ENCODE results near the gene PFDN6.

DNA sequence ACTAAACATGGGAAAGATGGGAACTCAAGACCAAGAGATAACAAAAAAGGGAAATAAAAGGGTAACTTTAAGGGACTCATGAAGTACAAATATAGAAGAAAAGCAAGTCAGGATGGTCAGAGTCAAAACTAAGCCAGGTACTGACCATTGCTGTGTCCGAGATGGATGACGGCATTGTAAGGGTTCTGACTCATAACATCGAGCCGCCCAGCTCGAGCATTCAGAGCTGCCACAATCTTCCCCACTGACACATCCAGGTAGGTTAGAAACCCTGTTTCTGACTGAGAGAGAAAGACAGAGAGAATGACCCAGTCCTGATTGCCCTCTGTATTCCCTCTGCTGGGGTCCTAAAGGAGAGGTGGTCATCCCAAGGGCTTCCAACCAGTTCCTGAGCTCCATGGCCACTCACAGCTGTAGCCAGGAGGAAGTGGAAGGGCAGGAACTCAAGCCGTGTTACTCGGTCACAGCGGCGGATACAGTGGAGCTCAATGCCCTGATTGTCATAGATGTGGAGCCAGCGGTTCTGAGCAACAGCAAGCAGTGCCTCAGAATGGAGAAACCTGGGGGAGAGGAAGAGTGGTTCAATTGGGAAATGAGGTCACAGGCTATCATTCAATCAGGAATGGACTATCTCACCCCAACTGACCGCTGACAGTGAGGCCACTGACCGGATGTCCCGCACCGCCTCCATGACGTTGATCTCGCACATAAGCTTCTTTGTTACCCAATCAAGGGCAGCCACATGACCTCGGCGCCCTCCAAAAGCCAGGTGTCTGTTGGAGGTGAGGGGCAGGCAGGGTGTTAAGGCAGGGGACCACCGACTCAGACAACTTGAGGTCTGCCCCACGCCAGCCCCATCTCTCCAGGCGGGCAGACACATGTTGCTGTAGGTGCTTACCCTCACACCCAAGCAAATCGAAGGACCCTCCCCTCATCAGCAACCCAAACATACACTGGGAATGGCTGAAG is 2.2 kb upstream of the PFDN6 start:
- TF ChIP-seq CREM (IDR thresholded peaks at IDR 0.05; ENCODE audit: low read depth) (no peak), CTCF (IDR thresholded peaks at IDR 0.05 in 2 of 3, conservative IDR thresholded peaks at IDR 0.05 in 1 of 3; ENCODE audit: control insufficient read depth in 2 of 3, extremely low read depth in 1 of 3, insufficient read depth in 1 of 3, low read depth in 3 of 3, low read length in 3 of 3) (no peak), POLR2A (IDR thresholded peaks at IDR 0.05; ENCODE audit: low read depth, low read length) (no peak), EED (IDR thresholded peaks at IDR 0.05; ENCODE audit: low read depth) (no peak), ZZZ3 (IDR thresholded peaks at IDR 0.05; ENCODE audit: control insufficient read depth, insufficient read length, low read depth) (no peak), YY1 (IDR thresholded peaks at IDR 0.05; ENCODE audit: low read depth, low read length) (no peak), RAD21 (IDR thresholded peaks at IDR 0.05; ENCODE audit: insufficient read depth, low read depth, low read length) (no peak), IKZF1 (conservative IDR thresholded peaks at IDR 0.05) (no peak), POLR2AphosphoS5 (IDR thresholded peaks at IDR 0.05; ENCODE audit: low read length) (no peak), KDM1A (IDR thresholded peaks at IDR 0.05; ENCODE audit: borderline replicate concordance) (no peak), CREB1 (IDR thresholded peaks at IDR 0.05; ENCODE audit: low read depth) (no peak)
- TF ChIP-seq, protein P1, sequence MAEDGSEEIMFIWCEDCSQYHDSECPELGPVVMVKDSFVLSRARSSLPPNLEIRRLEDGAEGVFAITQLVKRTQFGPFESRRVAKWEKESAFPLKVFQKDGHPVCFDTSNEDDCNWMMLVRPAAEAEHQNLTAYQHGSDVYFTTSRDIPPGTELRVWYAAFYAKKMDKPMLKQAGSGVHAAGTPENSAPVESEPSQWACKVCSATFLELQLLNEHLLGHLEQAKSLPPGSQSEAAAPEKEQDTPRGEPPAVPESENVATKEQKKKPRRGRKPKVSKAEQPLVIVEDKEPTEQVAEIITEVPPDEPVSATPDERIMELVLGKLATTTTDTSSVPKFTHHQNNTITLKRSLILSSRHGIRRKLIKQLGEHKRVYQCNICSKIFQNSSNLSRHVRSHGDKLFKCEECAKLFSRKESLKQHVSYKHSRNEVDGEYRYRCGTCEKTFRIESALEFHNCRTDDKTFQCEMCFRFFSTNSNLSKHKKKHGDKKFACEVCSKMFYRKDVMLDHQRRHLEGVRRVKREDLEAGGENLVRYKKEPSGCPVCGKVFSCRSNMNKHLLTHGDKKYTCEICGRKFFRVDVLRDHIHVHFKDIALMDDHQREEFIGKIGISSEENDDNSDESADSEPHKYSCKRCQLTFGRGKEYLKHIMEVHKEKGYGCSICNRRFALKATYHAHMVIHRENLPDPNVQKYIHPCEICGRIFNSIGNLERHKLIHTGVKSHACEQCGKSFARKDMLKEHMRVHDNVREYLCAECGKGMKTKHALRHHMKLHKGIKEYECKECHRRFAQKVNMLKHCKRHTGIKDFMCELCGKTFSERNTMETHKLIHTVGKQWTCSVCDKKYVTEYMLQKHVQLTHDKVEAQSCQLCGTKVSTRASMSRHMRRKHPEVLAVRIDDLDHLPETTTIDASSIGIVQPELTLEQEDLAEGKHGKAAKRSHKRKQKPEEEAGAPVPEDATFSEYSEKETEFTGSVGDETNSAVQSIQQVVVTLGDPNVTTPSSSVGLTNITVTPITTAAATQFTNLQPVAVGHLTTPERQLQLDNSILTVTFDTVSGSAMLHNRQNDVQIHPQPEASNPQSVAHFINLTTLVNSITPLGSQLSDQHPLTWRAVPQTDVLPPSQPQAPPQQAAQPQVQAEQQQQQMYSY (CRISPR knock-in tag; IDR thresholded peaks at IDR 0.05), result no peak
